LHCN-M2 (cell line): Measurements from ENCODE around the gene CKAP5. TPM values are rescaled to one million over a fixed set of nuclear protein-coding genes. Genes with fewer than 3 reads are reported as not detected.
A peak's percentile ranks its signal among the peaks of the same experiment; 100 is the strongest.

ENCODE experiments used
- DNase-seq: peaks from one replicate; pipeline ENCODE4 v3.0.0-alpha.2; 2012; ENCODE audit warnings: low read depth
- total RNA-seq: library from RNA; depleted of rRNA; stranded (reverse); fragments of >200 nt; gene quantifications from 2 replicates; pipeline ENCODE4 v1.2.3, GENCODE V29; 2014

The CKAP5 gene
- total RNA-seq, 1 experiment from 2014 or later = 115 TPM

- no peak for DNase-seq
Measured at GRCh38 chr11:46769636-46770221, 76.4 kb downstream of the CKAP5 start.

GRCh38 chr11:46766656-46767055 lies 79.4 kb downstream of the CKAP5 start:
- no peak for DNase-seq

GRCh38 chr11:46762248-46762647 lies 83.8 kb downstream of the CKAP5 start:
- DNase-seq = no peak

- no peak for DNase-seq
Measured at GRCh38 chr11:46761807-46762206, 84.3 kb downstream of the CKAP5 start.

- DNase-seq = peak; percentile 33
Measured at GRCh38 chr11:46760429-46761128, 85.5 kb downstream of the CKAP5 start.

GRCh38 chr11:46759196-46759595 lies 86.9 kb downstream of the CKAP5 start:
- DNase-seq = no peak

GRCh38 chr11:46755962-46756361 lies 90.1 kb downstream of the CKAP5 start:
- no peak for DNase-seq

- no peak for DNase-seq
Measured at GRCh38 chr11:46747150-46747549, 98.9 kb downstream of the CKAP5 start.

GRCh38 chr11:46745995-46746394 lies 100.1 kb downstream of the CKAP5 start:
- no peak for DNase-seq

GRCh38 chr11:46745328-46745727 lies 100.8 kb downstream of the CKAP5 start:
- no peak for DNase-seq

GRCh38 chr11:46743693-46744339 lies 102.3 kb downstream of the CKAP5 start:
- no peak for DNase-seq

GRCh38 chr11:46743043-46743442 lies 103.0 kb downstream of the CKAP5 start:
- no peak for DNase-seq

- no peak for DNase-seq
Measured at GRCh38 chr11:46741600-46742484, 104.2 kb downstream of the CKAP5 start.

- no peak for DNase-seq
Measured at GRCh38 chr11:46738887-46739286, 107.2 kb downstream of the CKAP5 start.

GRCh38 chr11:46737699-46738098 lies 108.4 kb downstream of the CKAP5 start:
- no peak for DNase-seq

GRCh38 chr11:46736615-46737014 lies 109.5 kb downstream of the CKAP5 start:
- DNase-seq = peak; percentile 14

GRCh38 chr11:46736146-46736545 lies 109.9 kb downstream of the CKAP5 start:
- DNase-seq = no peak

- no peak for DNase-seq
Measured at GRCh38 chr11:46733234-46733633, 112.8 kb downstream of the CKAP5 start.

- DNase-seq = no peak
Measured at GRCh38 chr11:46731545-46731944, 114.5 kb downstream of the CKAP5 start.

GRCh38 chr11:46729110-46730027 lies 116.7 kb downstream of the CKAP5 start:
- DNase-seq = no peak

GRCh38 chr11:46728659-46729040 lies 117.4 kb downstream of the CKAP5 start:
- no peak for DNase-seq
